Skeletal muscle tissue (tissue), 4 donors: Measurements from ENCODE around the gene PIGV. TPM values are rescaled to one million over a fixed set of nuclear protein-coding genes. Genes with fewer than 3 reads are reported as not detected.

ENCODE experiments used
- H3K27ac ChIP-seq: one replicate; pipeline ENCODE4 v1.7.0; 2013; ENCODE audit warnings: mild to moderate bottlenecking, low read depth, low read length, inconsistent platforms
- H3K27me3 ChIP-seq, 3 donors: one replicate each; pipeline ENCODE4 v1.7.0; 2013; ENCODE audit warnings: low read length in 3 of 3; ENCODE audit not compliant: control insufficient read depth in 3 of 3, insufficient read depth in 3 of 3
- H3K36me3 ChIP-seq, 3 donors: one replicate each; pipeline ENCODE4 v1.7.0; 2013; ENCODE audit warnings: low read length in 3 of 3; ENCODE audit not compliant: control insufficient read depth in 3 of 3, insufficient read depth in 3 of 3
- H3K4me1 ChIP-seq, 3 donors: one replicate each; pipeline ENCODE4 v1.7.0; 2013; ENCODE audit warnings: low read length in 3 of 3, mild to moderate bottlenecking in 3 of 3; ENCODE audit not compliant: control insufficient read depth in 3 of 3, insufficient read depth in 3 of 3
- H3K4me3 ChIP-seq, 3 donors: one replicate each; pipeline ENCODE4 v1.7.0; 2013; ENCODE audit warnings: low read length in 3 of 3
- H3K9ac ChIP-seq, 3 donors: one replicate each; pipeline ENCODE4 v1.7.0; 2013; ENCODE audit warnings: low read length in 3 of 3, mild to moderate bottlenecking in 3 of 3, moderate library complexity in 2 of 3, low read depth in 1 of 3
- H3K9me3 ChIP-seq, 3 donors: one replicate each; pipeline ENCODE4 v1.7.0; 2013; ENCODE audit warnings: low read length in 3 of 3; ENCODE audit not compliant: control insufficient read depth in 3 of 3
- total RNA-seq: library from RNA; depleted of rRNA; stranded (reverse); fragments of >200 nt; gene quantifications from one replicate; pipeline ENCODE4 v1.2.3, GENCODE V29; 2014
- donor health status: Osteomylitis.

The PIGV gene
- total RNA-seq, 1 donor from 2014 or later, result 5.2 TPM

DNA sequence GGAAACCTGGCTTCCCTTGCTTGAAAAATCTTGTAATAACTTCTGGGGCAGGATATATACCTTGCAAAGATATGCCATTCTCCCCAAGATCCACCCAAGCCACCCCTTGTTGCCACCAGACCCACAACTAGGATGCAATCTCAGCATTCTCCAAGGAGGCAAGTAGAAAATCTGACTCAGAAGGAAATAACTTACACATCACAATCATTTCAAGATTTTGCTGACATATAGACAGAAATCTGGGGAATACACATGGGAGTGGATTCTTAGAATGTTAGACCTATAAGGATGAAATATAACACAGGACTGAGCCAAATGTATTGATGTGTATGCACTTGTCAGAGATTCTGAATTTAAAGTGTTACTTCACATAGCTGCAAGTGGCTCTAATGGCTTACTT is 24.0 kb downstream of the PIGV start:
- no peak overlapping the region for H3K27ac ChIP-seq
- H3K4me3 ChIP-seq, result no peak overlapping the region
- no peak overlapping the region for H3K9ac ChIP-seq

DNA sequence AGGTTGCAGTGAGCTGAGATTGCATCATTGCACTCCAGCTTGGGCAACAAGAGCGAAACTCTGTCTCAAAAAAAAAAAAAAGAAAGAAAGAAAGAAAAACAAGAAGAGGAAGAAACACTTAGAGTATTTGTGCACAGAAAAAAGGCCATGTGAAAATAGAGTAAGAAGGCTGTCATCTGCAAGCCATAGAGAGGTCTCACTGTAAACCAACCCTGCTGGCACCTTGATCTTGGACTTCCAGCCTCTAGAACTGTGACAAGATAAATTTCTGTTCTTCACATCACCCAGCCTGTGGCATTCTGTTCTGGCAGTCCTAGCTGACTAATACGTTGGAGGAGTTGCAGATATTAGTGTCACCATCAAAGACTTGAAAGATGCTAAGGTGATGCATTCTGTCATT is 26.6 kb downstream of the PIGV start:
- H3K9ac ChIP-seq, result no peak overlapping the region
- no peaks in the 10 kb centered on the region for H3K9me3 ChIP-seq
- H3K27me3 ChIP-seq, result no peaks in the 10 kb centered on the region
- no peak overlapping the region for H3K27ac ChIP-seq
- peaks cover 0 to 2% (median 0%) of the 10 kb centered on the region in 3 donors for H3K4me1 ChIP-seq
- no peaks in the 10 kb centered on the region for H3K36me3 ChIP-seq
- no peak overlapping the region for H3K4me3 ChIP-seq

More for the DNA sequence above, 24.0 kb downstream of the PIGV start:
- Histone ChIP-seq H3K4me1 (peaks cover 0 to 2% (median 0%) of the 10 kb centered on the region in 3 donors), H3K36me3 (no peaks in the 10 kb centered on the region), H3K27me3 (no peaks in the 10 kb centered on the region), H3K9me3 (no peaks in the 10 kb centered on the region)

DNA sequence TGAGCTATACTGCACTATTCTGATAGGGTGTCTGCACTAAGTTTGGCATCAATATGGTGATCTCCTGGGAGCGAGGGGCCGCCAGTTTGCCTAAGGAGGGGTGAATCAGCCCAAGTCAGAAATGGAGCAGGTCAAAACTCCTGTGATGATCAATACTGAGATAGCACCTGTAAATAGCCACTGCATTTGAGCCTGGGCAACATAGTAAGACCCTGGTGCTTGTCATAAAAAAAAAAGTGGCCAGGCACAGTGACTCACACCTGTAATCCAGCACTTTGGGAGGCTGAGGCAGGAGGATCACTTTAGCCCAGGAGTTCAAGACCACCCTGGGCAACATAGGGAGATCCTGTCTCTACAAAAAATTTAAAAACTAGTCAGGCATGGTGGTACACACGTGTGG is 27.1 kb downstream of the PIGV start:
- H3K9ac ChIP-seq, result no peak overlapping the region
- H3K4me3 ChIP-seq, result no peak overlapping the region
- no peak overlapping the region for H3K27ac ChIP-seq
- peaks cover 0 to 2% (median 0%) of the 10 kb centered on the region in 3 donors for H3K4me1 ChIP-seq
- no peaks in the 10 kb centered on the region for H3K27me3 ChIP-seq
- no peaks in the 10 kb centered on the region for H3K36me3 ChIP-seq
- no peaks in the 10 kb centered on the region for H3K9me3 ChIP-seq

DNA sequence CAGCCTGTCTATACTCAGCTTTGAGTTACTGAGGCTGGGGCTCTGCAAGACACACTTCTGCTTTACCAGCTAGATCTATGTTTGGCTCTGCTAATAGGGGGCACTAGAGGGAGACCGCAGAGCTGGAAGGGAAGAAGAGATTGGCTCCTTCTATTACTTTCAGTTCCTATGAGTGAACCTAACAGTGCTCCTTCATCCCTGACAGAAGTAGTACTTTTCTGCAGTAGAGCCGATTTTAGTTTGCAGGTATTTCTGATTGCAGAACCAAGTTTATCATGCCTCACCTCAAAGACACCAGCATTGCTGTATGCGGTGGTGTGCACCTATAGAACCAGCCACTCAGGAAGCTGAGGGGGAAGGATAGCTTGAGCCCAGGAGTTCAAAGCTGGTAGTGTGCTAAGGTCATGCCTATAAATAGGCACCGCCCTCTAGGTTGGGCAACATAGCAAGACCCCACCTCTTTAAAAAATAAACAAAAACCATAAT is 33.1 kb downstream of the PIGV start:
- no peak overlapping the region for H3K27ac ChIP-seq

DNA sequence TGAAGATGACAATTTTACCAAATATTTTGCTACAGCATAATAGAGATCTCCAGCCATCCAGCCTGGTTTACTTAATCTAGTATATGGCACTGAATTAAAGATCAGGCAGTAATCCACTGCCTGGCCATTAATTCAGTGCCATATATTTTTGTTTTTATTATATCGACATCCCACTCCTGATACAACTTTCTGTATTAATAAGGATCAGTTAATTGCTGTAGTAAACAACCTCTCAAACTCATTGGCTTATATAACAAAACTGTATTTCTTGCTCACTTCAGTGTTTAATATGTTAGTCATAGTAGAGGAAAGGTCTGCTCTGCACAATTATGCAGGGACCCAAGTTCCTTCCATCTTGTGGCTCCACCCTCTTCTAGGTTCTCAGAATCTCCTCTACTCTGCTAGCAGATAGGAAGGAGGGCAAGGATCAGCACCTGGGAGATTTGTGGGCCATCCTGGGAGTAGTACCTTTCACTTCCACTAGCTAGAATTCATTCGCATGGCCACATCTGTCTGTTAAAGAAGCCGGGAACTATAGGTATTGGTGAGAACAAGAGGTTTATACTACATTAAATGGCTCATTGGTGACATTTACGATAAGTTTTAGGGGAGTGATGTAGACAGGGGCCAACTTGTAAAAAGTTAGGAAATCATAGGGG is 35.1 kb downstream of the PIGV start:
- no peak overlapping the region for H3K9ac ChIP-seq
- H3K27me3 ChIP-seq, result no peaks in the 10 kb centered on the region
- no peaks in the 10 kb centered on the region for H3K36me3 ChIP-seq
- peaks cover 7 to 12% (median 10%) of the 10 kb centered on the region in 3 donors for H3K4me1 ChIP-seq
- no peak overlapping the region for H3K4me3 ChIP-seq
- no peak overlapping the region for H3K27ac ChIP-seq
- H3K9me3 ChIP-seq, result no peaks in the 10 kb centered on the region

More for the DNA sequence above, 33.1 kb downstream of the PIGV start:
- Histone ChIP-seq H3K36me3 (no peaks in the 10 kb centered on the region), H3K9ac (no peak overlapping the region), H3K4me3 (no peak overlapping the region), H3K4me1 (peaks cover 0 to under 1% (median under 1%) of the 10 kb centered on the region in 3 donors), H3K9me3 (no peaks in the 10 kb centered on the region), H3K27me3 (no peaks in the 10 kb centered on the region)

DNA sequence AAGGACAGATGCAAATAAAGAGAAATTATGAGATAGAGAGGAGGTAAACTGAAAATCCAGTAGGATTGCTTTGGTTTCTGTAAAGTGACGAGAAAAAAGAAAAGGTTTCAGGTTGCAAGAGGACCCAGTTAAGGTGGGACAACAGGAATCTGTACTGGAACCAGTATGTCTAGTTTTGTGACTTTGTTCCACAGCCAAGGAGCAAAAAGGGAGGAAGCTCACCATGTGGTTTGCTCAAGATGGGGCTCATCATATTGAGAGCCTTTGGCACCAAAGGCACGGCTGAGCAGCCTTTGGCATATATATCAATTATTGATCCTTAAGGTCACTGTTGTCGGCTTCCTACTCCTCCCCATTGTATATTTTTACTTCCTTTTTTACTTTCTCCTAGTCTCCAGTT is 37.0 kb downstream of the PIGV start:
- peaks cover 0 to 4% (median 0%) of the 10 kb centered on the region in 3 donors for H3K36me3 ChIP-seq
- no peaks in the 10 kb centered on the region for H3K27me3 ChIP-seq
- no peak overlapping the region for H3K27ac ChIP-seq
- H3K4me3 ChIP-seq, result no peak overlapping the region
- peaks cover 24 to 28% (median 25%) of the 10 kb centered on the region in 3 donors for H3K4me1 ChIP-seq
- no peak overlapping the region for H3K9ac ChIP-seq
- no peaks in the 10 kb centered on the region for H3K9me3 ChIP-seq

DNA sequence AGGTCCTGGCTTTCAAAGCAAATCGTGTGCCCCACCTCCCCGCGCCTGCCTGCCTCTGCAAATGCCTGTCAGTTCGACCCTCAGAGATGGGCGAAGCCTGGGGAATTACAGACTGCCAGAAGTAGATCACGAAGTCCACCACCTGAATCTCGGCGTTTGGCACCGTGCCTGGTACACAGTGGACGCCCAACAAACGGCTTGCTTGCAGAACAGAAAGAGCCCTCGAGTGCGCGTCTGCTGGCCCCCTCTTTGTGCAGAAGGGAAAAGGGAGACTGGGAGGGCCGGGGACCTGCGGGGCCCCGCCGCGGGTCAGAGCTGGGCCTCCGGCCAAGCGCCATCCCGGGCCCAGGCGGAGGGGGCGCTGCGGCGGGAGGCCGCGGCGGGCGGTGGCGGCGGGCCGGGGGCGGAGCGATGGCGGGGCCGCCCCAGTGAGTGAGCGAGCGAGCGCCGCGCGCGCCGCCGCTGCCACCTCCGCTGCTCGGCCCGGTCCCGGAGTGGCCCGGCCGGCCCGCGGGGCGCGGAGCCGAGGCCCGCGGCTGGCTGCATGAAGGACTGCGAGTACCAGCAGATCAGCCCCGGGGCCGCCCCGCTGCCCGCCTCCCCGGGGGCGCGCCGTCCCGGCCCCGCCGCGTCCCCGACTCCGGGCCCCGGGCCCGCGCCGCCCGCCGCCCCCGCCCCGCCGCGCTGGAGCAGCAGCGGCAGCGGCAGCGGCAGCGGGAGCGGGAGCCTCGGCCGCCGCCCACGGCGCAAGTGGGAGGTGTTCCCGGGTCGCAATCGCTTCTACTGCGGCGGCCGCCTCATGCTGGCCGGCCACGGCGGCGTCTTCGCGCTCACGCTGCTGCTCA is 38.7 kb downstream of the PIGV start, which contains the start of gene ZDHHC18:
TSS of gene ZDHHC18 (plus strand) at position 428 of the 845 bp plus-strand sequence. CDS start at position 545, 117 bp downstream.
- peaks cover 0 to 4% (median 4%) of the 10 kb centered on the region in 3 donors for H3K36me3 ChIP-seq
- no peaks in the 10 kb centered on the region for H3K9me3 ChIP-seq
- no peaks in the 10 kb centered on the region for H3K27me3 ChIP-seq
- peak within 1 kb of the TSS; percentile 86 to 93 (median 88) for H3K4me3 ChIP-seq
- H3K27ac ChIP-seq, result peak within 1 kb of the TSS; percentile 75
- peaks cover 25 to 32% (median 27%) of the 10 kb centered on the region in 3 donors for H3K4me1 ChIP-seq
- H3K9ac ChIP-seq, result peak within 1 kb of the TSS; percentile 86 to 91 (median 90)

DNA sequence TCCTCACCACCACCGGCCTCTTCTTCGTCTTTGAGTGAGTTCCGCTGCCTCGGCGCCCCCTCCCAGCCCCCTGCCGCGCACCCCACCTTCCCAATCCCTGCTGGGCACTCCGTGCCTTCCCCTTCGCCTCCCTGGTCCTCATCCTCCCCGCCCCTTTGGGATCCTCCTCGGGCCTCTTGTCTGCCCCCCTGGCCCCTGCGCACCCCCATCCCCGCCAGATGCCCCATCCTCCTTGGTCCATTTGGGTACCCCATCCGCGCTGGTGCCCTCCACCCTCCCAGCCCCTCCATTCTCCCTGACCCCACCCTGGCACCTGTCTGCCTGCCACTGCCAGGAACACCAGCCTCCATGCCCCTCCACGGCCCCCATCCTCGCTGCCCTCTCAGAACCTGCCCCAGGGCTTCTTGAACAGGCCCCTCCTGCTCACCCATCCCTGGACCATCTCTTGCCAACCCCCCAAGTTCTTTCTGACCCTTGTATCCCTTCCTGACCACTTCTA is 39.4 kb downstream of the PIGV start:
- no peaks in the 10 kb centered on the region for H3K9me3 ChIP-seq
- H3K4me1 ChIP-seq, result peaks cover 25 to 32% (median 27%) of the 10 kb centered on the region in 3 donors
- no peaks in the 10 kb centered on the region for H3K27me3 ChIP-seq
- no peak overlapping the region for H3K27ac ChIP-seq
- peak overlapping the region; percentile 59 to 85 (median 74) for H3K9ac ChIP-seq
- peak overlapping the region; percentile 67 to 93 (median 72) for H3K4me3 ChIP-seq
- peaks cover 3 to 10% (median 5%) of the 10 kb centered on the region in 3 donors for H3K36me3 ChIP-seq

DNA sequence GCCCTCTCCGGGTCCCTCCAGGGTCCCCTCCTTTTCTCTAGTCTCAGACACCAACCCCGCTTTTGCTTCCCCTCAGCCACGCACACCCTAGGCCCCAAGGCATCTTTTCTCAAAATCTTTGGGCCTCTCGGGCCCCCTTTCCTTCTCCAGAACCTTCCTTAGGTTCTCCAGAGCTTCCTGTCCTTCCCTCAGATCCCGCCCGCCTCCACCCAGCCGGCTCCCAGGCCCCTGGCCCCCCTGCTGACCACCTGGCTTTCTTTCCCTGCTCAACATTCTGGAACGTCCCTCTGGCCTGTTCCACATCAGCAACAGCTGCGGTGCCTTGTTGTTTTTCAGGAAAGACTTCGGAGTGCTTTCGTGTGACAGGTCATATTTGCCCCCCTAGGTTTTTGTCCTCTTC is 39.9 kb downstream of the PIGV start:
- H3K4me1 ChIP-seq, result peaks cover 25 to 32% (median 27%) of the 10 kb centered on the region in 3 donors
- H3K9ac ChIP-seq, result peak overlapping the region; percentile 59 to 85 (median 74)
- H3K9me3 ChIP-seq, result no peaks in the 10 kb centered on the region
- no peak overlapping the region for H3K27ac ChIP-seq
- peak overlapping the region; percentile 67 to 93 (median 72) for H3K4me3 ChIP-seq
- no peaks in the 10 kb centered on the region for H3K27me3 ChIP-seq
- H3K36me3 ChIP-seq, result peaks cover 8 to 15% (median 10%) of the 10 kb centered on the region in 3 donors
